Liver (tissue), 3 donors: ENCODE results near the gene VAPA.

ENCODE experiments used
- RAD21 ChIP-seq, 2 donors: IDR thresholded peaks; 2 replicates each; pipeline ENCODE4 v1.6.1; 2016; ENCODE audit warnings: antibody characterized with exemption in 2 of 2, mild to moderate bottlenecking in 2 of 2
- SP1 ChIP-seq: IDR thresholded peaks from 2 replicates; pipeline ENCODE4 v1.6.1; 2018; ENCODE audit warnings: antibody characterized with exemption, mild to moderate bottlenecking
- TAF1 ChIP-seq: conservative IDR thresholded peaks from 2 replicates; pipeline ENCODE4 v1.6.1; 2016; ENCODE audit warnings: antibody characterized with exemption, mild to moderate bottlenecking
- TF ChIP-seq, protein P1 (sequence below): fragments of 150-350 bp; IDR thresholded peaks from 2 replicates; pipeline ENCODE4 v1.5.1; 2017; ENCODE audit warnings: improper control_type of control experiment, low read depth, low read length; ENCODE audit not compliant: missing input control
- TF ChIP-seq, protein P2 (sequence below): IDR thresholded peaks from 2 replicates; pipeline ENCODE4 v1.6.1; 2016; ENCODE audit warnings: antibody characterized with exemption
- TF ChIP-seq, protein P3 (sequence below): IDR thresholded peaks from 2 replicates; pipeline ENCODE4 v1.6.1; 2016; ENCODE audit warnings: antibody characterized with exemption
- TF ChIP-seq, protein P4 (sequence below): IDR thresholded peaks from 2 replicates; pipeline ENCODE4 v1.6.1; 2016; ENCODE audit warnings: antibody characterized with exemption, mild to moderate bottlenecking
- donor health status: healthy.
- donor health status: healthy.

DNA sequence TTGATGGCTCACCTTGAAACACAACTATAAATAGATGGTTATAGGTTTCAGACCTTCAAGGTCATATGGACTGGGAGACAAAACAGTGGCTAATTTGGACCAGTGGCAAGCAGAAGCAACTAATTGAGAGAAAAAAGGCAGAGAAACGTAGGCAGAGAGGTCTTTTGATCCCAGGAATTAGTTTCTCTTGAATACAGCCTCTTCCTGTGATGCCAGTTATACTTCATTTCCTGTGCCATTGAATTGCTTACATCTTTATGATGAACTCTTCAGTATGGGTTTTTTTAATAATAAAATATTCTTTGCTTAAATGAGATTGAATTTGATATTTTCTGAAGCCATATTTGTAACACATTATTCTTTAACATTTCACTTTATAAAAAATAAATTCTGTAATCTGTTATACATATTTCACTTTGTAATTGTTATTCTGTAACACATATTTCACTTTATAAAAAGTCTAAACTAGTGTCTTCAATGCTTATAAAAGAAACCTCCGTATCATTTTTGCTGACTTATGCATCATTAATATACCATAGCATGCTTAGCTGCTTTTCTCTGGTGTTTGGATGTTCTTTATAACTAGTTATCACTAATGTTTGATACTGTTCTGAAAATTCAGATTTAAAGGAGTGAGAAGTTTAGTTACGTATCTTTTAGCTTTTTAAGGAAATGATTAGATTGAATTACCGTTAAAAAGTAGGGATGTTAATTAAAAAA lies 8.9 kb downstream of the VAPA start:
- TF ChIP-seq, protein P1, sequence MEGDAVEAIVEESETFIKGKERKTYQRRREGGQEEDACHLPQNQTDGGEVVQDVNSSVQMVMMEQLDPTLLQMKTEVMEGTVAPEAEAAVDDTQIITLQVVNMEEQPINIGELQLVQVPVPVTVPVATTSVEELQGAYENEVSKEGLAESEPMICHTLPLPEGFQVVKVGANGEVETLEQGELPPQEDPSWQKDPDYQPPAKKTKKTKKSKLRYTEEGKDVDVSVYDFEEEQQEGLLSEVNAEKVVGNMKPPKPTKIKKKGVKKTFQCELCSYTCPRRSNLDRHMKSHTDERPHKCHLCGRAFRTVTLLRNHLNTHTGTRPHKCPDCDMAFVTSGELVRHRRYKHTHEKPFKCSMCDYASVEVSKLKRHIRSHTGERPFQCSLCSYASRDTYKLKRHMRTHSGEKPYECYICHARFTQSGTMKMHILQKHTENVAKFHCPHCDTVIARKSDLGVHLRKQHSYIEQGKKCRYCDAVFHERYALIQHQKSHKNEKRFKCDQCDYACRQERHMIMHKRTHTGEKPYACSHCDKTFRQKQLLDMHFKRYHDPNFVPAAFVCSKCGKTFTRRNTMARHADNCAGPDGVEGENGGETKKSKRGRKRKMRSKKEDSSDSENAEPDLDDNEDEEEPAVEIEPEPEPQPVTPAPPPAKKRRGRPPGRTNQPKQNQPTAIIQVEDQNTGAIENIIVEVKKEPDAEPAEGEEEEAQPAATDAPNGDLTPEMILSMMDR, result no peak
- TF ChIP-seq, protein P2, sequence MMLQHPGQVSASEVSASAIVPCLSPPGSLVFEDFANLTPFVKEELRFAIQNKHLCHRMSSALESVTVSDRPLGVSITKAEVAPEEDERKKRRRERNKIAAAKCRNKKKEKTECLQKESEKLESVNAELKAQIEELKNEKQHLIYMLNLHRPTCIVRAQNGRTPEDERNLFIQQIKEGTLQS, result no peak
- TF ChIP-seq, protein P3, sequence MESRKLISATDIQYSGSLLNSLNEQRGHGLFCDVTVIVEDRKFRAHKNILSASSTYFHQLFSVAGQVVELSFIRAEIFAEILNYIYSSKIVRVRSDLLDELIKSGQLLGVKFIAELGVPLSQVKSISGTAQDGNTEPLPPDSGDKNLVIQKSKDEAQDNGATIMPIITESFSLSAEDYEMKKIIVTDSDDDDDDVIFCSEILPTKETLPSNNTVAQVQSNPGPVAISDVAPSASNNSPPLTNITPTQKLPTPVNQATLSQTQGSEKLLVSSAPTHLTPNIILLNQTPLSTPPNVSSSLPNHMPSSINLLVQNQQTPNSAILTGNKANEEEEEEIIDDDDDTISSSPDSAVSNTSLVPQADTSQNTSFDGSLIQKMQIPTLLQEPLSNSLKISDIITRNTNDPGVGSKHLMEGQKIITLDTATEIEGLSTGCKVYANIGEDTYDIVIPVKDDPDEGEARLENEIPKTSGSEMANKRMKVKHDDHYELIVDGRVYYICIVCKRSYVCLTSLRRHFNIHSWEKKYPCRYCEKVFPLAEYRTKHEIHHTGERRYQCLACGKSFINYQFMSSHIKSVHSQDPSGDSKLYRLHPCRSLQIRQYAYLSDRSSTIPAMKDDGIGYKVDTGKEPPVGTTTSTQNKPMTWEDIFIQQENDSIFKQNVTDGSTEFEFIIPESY, result no peak
- no peak for TF ChIP-seq SP1
- TF ChIP-seq, protein P4, sequence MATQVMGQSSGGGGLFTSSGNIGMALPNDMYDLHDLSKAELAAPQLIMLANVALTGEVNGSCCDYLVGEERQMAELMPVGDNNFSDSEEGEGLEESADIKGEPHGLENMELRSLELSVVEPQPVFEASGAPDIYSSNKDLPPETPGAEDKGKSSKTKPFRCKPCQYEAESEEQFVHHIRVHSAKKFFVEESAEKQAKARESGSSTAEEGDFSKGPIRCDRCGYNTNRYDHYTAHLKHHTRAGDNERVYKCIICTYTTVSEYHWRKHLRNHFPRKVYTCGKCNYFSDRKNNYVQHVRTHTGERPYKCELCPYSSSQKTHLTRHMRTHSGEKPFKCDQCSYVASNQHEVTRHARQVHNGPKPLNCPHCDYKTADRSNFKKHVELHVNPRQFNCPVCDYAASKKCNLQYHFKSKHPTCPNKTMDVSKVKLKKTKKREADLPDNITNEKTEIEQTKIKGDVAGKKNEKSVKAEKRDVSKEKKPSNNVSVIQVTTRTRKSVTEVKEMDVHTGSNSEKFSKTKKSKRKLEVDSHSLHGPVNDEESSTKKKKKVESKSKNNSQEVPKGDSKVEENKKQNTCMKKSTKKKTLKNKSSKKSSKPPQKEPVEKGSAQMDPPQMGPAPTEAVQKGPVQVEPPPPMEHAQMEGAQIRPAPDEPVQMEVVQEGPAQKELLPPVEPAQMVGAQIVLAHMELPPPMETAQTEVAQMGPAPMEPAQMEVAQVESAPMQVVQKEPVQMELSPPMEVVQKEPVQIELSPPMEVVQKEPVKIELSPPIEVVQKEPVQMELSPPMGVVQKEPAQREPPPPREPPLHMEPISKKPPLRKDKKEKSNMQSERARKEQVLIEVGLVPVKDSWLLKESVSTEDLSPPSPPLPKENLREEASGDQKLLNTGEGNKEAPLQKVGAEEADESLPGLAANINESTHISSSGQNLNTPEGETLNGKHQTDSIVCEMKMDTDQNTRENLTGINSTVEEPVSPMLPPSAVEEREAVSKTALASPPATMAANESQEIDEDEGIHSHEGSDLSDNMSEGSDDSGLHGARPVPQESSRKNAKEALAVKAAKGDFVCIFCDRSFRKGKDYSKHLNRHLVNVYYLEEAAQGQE, result no peak
- TF ChIP-seq TAF1, result no peak
- TF ChIP-seq RAD21 (IDR thresholded peaks at IDR 0.05), result no peak
